ENCODE measurements around the gene ADCYAP1. TPM values are rescaled to one million over a fixed set of nuclear protein-coding genes. Genes with fewer than 3 reads are reported as not detected.

Gene ADCYAP1
- total RNA-seq, 1 experiment from 2014 or later = not detected

DNA sequence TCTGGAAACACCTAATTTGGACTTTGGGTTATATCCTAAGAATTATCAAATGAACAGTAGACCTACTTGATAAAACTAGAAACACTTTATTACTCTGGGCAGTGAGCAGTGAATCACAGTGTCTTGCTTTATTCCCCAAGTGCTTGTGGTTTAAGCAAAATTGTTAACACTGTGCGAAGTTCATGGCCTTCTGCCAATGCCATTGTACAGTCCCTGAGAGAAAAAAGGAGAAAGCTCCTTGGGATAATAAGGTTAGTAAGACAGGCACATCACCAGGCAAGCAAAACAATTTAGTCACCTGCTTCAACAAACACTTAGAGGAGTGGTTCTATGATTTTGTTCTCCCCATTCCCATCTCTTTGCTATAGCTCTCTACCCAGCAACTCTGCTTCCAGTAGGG lies 39.8 kb downstream of the ADCYAP1 start:
- Histone ChIP-seq H2AFZ (no peak overlapping the region), H3K9me2 (ENCODE audit: insufficient read depth) (no peaks in the 10 kb centered on the region), H4K20me1 (ENCODE audit: insufficient read depth) (no peaks in the 10 kb centered on the region), H3F3A (ENCODE audit: insufficient read depth, low read depth) (peaks cover 15% of the 10 kb centered on the region; the same call in 1 of the 2 replicates), H3K4me3 (no peak overlapping the region), H3K27me3 (ENCODE audit: insufficient read depth, low read depth) (no peaks in the 10 kb centered on the region), H3K27ac (peak overlapping the region; percentile 30), H3K36me3 (ENCODE audit: low read depth) (no peaks in the 10 kb centered on the region), H3K79me2 (ENCODE audit: low read depth) (no peaks in the 10 kb centered on the region), H3K4me2 (peak overlapping the region; percentile 20), H3K9me3 (ENCODE audit: insufficient read depth, low read depth) (0 out of 2 replicates have a peak, but pooled peaks cover 6% of the 10 kb centered on the region), H3K4me1 (replicated peaks; ENCODE audit: insufficient read depth) (peaks cover 30% of the 10 kb centered on the region)
- BruUV-seq (replicated peaks) = no TSS peak
- POLR2A ChIA-PET (ENCODE audit: unreplicated experiment) = no interaction called here
- DNase-seq = peak; percentile 65 to 86
- CTCF ChIA-PET = interaction anchor here (1.2 kb wide), 1 partner anchor 17 kb away, joined by 6 read pairs; no protein-coding TSS in a partner anchor
- intact Hi-C loops (cut with micrococcal nuclease; ENCODE audit: unreplicated experiment) = no loop called here
- TF ChIP-seq, protein P1, sequence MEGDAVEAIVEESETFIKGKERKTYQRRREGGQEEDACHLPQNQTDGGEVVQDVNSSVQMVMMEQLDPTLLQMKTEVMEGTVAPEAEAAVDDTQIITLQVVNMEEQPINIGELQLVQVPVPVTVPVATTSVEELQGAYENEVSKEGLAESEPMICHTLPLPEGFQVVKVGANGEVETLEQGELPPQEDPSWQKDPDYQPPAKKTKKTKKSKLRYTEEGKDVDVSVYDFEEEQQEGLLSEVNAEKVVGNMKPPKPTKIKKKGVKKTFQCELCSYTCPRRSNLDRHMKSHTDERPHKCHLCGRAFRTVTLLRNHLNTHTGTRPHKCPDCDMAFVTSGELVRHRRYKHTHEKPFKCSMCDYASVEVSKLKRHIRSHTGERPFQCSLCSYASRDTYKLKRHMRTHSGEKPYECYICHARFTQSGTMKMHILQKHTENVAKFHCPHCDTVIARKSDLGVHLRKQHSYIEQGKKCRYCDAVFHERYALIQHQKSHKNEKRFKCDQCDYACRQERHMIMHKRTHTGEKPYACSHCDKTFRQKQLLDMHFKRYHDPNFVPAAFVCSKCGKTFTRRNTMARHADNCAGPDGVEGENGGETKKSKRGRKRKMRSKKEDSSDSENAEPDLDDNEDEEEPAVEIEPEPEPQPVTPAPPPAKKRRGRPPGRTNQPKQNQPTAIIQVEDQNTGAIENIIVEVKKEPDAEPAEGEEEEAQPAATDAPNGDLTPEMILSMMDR (conservative IDR thresholded peaks at IDR 0.05) = no peak
- no peak for TF ChIP-seq EZH2 (IDR thresholded peaks at IDR 0.05; ENCODE audit: low read depth)

DNA sequence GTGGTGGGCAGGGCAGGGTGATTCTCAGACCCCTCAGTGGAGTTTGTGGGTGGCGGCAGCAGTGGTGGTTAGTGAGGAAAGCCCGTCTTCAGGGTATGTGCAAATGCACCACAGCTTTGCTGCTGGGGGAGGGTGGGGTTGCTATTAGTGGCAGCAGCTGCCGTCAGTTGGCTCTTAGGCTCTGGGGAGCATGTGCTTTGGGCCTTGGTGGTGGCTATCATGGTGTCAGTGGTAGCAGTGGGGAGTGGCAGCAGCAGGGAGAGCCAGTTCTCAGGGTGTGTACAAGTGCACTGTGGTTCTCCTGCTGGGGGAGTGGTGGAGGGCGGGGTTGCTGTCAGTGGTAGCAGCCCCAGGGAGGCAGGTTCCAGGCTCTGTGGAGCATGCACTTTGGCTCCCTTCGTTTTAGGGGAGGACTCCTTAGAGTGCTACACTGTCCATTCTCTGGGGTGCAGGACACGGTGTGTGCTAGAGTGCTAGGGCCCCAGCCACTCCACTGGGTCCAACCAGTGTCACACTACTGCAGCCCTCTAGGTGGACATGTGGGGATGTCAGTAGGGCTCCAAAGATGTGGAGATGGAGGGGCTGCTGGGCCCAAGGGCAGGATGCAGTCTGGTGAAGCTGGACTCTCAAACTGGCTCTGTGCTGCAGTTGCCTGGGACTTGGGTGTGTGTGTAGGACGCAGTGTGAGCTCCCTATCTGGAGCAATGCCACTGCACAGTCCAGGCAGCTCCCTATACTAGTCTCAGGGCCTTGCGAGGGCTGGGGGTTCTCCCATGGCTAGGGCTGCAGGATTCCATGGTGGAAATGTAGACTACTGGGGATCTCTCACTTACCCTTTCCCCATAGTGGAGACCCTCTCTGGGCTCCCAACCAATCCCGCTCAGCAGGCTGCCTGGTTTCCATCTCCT lies 45.3 kb downstream of the ADCYAP1 start:
- Histone ChIP-seq H3K36me3 (ENCODE audit: low read depth) (no peaks in the 10 kb centered on the region), H3K27me3 (ENCODE audit: insufficient read depth, low read depth) (no peaks in the 10 kb centered on the region), H3K4me1 (replicated peaks; ENCODE audit: insufficient read depth) (peaks cover 27% of the 10 kb centered on the region), H3K9me3 (ENCODE audit: insufficient read depth, low read depth) (no peaks in the 10 kb centered on the region), H3K9me2 (ENCODE audit: insufficient read depth) (no peaks in the 10 kb centered on the region), H3K4me2 (peak overlapping the region; percentile 56), H3K27ac (peak overlapping the region; percentile 66), H2AFZ (no peak overlapping the region), H3F3A (ENCODE audit: insufficient read depth, low read depth) (peaks cover 19% of the 10 kb centered on the region; the same call in 1 of the 2 replicates), H3K79me2 (ENCODE audit: low read depth) (no peaks in the 10 kb centered on the region), H3K4me3 (no peak overlapping the region), H4K20me1 (ENCODE audit: insufficient read depth) (no peaks in the 10 kb centered on the region)
- no peak for DNase-seq
- POLR2A ChIA-PET (ENCODE audit: unreplicated experiment) = no interaction called here
- CTCF ChIA-PET = no interaction called here
- TF ChIP-seq, protein P1 (conservative IDR thresholded peaks at IDR 0.05) = no peak
- no peak for TF ChIP-seq EZH2 (IDR thresholded peaks at IDR 0.05; ENCODE audit: low read depth)
- intact Hi-C loops (cut with micrococcal nuclease; ENCODE audit: unreplicated experiment) = no loop called here
- no TSS peak for BruUV-seq (replicated peaks)

DNA sequence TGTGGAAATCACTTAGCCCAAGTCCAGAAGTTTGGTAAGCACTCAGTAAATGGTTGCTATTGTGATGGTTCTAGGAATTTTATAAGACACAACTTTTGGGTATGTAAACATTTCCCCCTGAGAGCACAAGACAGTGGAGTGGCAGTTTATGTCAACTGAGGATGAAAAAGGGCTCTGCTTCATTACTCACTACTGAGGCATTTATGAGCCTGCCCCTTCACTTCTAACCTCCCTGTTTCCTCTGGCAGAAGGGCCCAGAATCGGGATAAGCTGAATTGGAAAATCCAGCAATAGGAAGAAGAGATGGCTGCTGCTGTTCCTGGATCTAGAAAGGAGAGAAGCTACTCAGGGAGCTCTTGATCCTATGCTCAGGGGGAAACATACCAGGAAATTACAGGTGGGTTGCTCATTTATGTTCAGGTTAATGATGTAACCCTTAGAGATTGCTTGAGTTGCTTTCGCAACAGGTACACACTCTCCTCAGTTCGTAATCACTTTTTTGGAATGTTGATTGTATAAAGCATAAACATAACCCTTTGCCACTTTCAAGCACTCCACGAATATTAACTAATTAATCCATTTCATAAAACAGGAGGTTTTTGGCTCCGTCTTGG lies 46.3 kb downstream of the ADCYAP1 start:
- no peaks in the 10 kb centered on the region for H4K20me1 ChIP-seq (ENCODE audit: insufficient read depth)

More for the DNA sequence above, 46.3 kb downstream of the ADCYAP1 start:
- no peak for TF ChIP-seq EZH2 (IDR thresholded peaks at IDR 0.05; ENCODE audit: low read depth)
- TF ChIP-seq, protein P1 (conservative IDR thresholded peaks at IDR 0.05) = no peak
- DNase-seq = peak; percentile 6 to 80
- intact Hi-C loops (cut with micrococcal nuclease; ENCODE audit: unreplicated experiment) = no loop called here
- Histone ChIP-seq H3K27ac (peak overlapping the region; percentile 66), H3K4me2 (peak overlapping the region; percentile 56), H3K9me2 (ENCODE audit: insufficient read depth) (no peaks in the 10 kb centered on the region), H3K36me3 (ENCODE audit: low read depth) (no peaks in the 10 kb centered on the region), H3F3A (ENCODE audit: insufficient read depth, low read depth) (peaks cover 17% of the 10 kb centered on the region; the same call in 1 of the 2 replicates), H2AFZ (peak overlapping the region; percentile 10; the same call in 1 of the 2 replicates), H3K27me3 (ENCODE audit: insufficient read depth, low read depth) (no peaks in the 10 kb centered on the region), H3K4me1 (replicated peaks; ENCODE audit: insufficient read depth) (peaks cover 24% of the 10 kb centered on the region), H3K4me3 (peak overlapping the region; percentile 12; the same call in 1 of the 2 replicates), H3K79me2 (ENCODE audit: low read depth) (no peaks in the 10 kb centered on the region), H3K9me3 (ENCODE audit: insufficient read depth, low read depth) (no peaks in the 10 kb centered on the region)
- no TSS peak for BruUV-seq (replicated peaks)
- ChIA-PET CTCF (no interaction called here), POLR2A (ENCODE audit: unreplicated experiment) (interaction anchor here (0.6 kb wide), 1 partner anchor 58 kb away, joined by 4 read pairs; no protein-coding TSS in a partner anchor)
